ENCODE results near the gene YY1.
"Not testable (repeated sequence)": the region's sequence is repeated elsewhere in the genome, so short reads cannot be mapped to it uniquely, and the experiment has no call there.

Gene YY1

GRCh38 chr14:100285021-100285912 lies 46.3 kb downstream of the YY1 start:
- peak; percentile 82 for DNase-seq

- no peak for DNase-seq
Observed at GRCh38 chr14:100285913-100286400, 47.0 kb downstream of the YY1 start.

DNA sequence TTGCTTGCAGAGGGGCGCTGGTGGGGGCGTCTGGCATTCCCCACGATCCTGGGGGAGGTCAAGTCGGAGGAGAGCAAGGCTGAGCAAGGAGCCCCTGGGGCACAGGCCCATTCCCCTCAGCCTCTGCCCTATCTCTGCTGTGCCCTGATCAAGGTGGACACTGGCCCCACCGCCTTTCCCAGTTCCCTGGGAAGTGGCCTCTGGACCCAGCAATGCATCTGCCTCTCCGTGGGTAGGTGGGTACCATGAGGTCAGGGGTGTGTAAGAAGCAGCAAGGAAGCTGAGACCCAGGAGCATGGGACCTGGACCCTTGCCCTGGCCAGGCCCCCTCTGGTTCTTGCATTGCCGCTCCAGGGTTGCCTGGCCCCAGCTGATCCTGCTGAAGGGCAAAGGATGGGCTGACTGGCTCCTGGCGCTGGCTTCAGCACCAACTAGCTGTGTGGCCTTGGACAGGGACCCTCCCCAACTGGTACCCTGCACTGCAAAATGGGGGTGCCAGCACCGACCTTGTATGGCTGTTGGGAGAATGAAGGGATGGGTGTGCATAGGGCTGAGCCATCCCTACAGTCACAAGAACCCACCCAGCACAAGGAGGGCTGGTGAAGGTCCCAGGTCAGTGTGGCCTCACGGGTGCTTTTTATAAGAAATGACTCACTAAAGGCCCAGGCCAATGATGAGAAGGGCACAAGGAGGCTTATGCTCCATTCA lies 47.7 kb downstream of the YY1 start:
- DNase-seq = no peak

DNA sequence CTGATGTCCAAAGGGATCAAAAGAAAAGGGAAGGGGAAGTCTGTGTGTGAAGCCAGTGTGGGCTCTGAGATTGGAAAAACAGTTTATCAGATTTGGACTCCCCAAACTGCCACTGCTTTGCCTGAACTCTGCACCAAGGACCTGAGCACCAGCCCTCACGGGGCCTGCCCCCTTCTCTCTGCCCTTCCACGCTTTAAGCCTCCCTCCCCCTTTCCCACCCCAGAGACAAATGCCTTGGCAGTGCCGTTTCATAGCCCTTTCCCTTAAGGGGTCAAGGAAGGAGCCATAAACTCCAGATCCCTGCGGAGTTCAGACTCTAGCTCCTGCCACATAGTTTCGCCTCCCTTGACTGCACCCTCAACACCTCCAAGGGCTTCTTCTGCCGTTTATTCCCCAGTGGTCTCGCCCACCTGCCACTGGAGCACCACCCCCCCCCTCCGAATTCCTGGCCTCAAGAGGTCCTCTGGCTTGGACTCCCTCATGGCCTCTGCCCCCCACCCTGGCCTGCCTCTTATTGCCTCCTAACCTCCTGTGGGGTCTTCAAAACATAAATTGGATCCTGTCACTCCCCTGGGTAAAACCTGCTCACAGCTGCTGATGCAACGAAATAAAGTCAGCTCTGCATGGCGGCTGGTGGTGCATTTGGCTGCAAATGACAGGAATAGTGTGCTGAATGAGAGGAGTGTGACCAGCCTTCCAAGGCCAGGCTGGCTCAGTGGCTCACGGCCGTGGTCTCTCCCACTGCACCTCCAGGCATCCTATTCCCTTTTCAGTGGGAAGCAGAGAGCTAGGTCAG lies 48.5 kb downstream of the YY1 start:
- DNase-seq = no peak

- not testable (repeated sequence) for DNase-seq
Observed at GRCh38 chr14:100287998-100288295, 49.0 kb downstream of the YY1 start.

GRCh38 chr14:100288382-100289185 lies 49.6 kb downstream of the YY1 start:
- no peak for DNase-seq

- DNase-seq = no peak
Observed at GRCh38 chr14:100289916-100290606, 51.1 kb downstream of the YY1 start.

DNA sequence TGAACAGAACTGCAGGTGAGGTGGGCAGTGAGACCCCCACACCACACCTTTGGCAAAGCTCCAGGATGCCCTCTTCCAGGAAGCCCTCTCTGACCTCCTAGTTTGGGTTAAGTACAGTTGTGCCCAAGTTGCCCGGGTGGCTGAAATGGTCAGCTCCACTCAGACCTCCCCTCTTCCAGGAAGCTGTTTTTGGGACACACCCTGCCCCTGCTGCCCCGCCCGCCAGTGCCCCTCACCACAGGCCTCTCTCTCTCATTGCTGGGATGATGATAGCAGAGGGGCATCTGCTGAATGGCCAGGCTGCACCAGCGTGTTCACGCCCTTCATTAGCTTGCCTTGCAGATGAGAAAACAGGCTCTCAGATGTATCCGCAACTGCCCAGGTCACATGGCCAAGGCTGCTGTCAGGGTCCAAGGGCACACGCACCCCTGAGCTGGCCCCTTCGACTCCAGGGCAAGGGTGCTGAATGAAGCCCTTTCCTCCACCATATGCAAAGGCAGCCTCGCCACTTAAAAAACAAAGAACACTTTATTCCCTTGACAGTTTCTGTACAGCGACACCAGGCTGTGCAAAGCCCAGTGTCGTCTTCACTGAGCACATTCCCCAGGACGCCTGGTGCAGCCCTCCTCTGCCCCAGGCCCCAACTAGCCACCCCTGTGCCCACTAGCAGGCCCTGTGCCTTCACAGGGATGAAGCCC lies 51.8 kb downstream of the YY1 start:
- no peak for DNase-seq

DNA sequence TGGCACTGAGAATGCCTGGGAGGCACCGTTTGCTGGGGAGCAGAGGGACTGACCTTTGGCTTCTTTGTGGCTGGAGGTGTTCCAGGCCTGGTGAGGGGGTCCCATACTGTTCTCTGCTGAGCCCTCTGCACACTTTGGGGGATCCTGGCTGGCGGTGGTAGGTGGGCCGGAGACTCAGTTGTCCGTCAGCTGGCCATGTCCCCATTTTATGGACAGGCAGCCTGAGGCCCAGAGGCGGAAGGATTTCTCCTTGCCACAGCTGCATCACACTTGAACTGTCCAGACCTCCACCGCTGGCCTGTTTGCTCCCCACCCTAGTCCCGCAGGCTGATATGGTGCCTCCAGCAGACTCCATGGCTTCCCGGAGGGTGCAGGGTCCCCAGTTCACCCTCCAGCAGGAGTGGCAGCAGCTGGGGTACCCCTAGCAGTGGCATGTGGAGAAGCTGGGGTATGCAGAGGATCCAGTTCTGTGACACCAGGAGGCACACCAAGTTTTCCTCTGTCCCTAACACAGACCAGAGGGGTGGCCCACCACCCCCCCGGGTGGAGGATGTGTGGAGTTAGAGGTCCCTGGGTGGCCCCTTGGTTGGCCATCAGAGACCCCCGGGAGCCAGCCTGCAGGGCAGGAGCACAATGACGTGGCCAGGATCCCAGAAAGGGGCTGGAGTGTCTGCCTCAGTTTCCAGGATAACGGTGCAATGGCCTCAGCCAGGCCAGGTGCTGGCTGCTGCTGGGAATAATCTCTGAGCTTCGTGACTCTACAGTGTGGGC lies 52.5 kb downstream of the YY1 start:
- DNase-seq = no peak

- DNase-seq = no peak
Observed at GRCh38 chr14:100292301-100292775, 53.4 kb downstream of the YY1 start.

DNA sequence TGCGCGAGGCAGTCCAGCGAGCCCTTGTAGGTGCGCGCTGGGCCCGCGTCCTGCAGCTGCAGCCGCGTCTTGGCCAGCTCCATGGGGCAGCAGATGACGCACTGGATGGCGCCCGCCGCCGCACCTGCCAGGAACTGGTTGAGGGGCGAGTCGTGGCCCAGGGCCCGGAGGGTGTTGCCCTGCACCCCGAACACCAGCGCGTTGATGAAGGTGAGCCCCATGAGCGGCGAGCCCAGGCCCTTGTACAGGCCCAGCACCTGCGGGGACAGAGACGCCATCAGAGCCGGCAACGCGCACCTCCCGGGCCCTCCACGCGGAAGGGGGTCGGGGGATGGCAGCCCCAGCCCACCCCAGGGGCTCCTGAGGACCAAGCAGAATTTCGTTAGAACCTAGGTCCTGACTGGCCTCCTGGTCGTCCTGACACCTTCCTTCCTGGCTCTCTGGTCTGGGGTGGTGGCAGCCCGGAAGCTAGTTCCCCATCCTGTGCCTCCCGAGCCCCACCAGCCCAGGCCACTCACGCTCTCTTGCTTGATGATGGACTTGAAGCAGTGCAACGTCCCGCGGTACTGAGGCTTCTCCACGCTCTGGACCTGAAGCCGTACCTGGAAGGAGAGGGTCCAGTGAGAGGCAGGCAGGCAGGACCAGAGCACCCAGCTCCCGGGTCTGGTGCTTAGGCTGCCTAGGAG lies 54.0 kb downstream of the YY1 start:
- DNase-seq = no peak

DNA sequence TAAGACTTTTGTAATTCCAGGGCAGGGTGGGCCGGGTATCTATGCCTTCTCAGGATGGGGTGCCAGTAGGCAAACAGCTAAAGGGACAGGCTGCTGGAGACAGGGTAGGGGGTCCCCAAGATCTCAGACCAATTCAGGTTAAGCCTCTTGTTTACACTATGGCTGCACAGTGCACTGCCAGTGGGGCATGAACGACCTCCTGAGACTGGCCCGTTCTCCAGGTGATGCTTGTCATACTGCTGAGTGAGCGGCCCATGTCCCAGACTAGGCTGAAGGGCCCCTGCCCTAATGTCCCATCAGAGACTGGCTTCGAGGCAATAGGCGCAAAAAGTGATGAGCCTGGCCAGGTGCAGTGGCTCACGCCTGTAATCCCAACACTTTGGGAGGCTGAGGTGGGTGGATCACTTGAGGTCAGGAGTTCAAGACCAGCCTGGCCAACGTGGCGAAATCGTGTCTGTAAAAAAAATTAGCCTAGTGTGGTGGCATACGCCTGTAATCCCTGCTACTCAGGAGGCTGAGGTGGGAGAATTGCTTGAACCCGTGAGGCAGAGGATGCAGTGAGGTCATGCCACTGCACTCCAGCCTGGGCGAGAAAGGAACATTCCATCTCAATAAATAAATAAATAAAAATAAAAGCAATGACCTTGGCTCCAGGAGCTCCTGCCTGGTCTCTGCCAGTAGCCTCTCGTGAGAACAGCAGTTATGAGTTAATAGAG lies 54.7 kb downstream of the YY1 start:
- no peak for DNase-seq

DNA sequence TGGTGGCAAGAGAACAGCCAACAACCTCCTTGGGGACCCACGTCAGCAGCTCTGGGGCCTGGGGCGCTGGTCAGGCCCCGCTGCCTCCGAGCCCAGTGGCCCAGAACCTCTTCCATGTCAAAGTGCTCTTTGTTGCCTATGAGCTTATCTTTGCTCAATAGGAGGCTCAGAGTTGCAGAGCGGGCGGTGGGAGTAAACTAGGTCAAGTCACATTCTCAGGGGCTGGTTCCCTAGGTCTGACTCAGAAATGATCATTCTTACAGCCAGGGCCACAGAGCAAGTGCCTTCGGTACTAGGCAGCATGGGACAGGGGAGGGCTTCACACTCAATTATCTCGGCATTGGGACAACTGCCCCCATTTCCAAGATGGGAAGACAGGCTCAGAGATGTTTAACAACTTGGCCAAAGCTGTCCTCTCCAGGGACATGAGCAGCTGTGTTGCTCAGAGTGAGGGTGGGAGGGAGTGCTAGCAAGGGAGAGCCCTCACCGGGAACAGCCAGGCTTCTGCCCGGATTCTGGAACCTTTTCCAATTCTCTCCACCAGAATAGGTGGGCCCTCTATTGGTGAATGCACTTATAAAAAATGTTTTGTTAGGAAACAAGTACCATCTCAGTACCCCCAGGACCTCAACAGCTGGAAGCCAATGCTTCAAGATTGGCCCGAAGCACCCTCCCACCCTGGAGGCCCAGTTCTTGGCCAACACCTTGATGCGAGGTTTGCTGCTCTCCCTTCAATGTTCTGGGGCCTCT lies 55.4 kb downstream of the YY1 start:
- no peak for DNase-seq

GRCh38 chr14:100294963-100295330 lies 56.0 kb downstream of the YY1 start:
- no peak for DNase-seq

GRCh38 chr14:100295376-100296105 lies 56.6 kb downstream of the YY1 start:
- no peak for DNase-seq

- no peak for DNase-seq
Observed at GRCh38 chr14:100296106-100296651, 57.2 kb downstream of the YY1 start.

DNA sequence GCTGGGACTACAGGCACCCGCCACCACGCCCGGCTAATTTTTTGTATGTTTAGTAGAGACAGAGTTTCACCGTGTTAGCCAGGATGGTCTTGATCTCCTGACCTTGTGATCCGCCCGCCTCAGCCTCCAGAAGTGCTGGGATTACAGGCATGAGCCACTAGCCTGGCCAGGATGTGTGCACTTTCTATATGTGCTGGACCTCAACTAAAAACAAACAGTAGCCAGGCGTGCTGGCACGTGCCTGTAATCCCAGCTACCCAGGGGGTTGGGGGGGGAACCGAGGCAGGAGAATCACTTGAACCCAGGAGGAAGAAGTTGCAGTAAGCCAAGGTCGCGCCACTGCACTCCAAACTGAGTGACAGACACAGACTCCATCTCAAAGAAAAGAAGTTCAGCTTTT lies 57.8 kb downstream of the YY1 start:
- DNase-seq = not testable (repeated sequence)

Measured in CD4-positive, alpha-beta T cell treated with Interleukin-17A for 4 hours (primary cell).